BLaER1 treated with 17β-estradiol and CSF1 and Interleukin-3, amounts not matched to agents 10 nM and 100 nM (cell line): Measurements from ENCODE around the gene MRPL51.

Experiments used
- H3K27ac ChIP-seq, 11 experiments: shearing (Covaris generic); formaldehyde crosslinking; 2 replicates each; pipeline ENCODE4 v1.8.1; 2022
- H3K27me3 ChIP-seq, 11 experiments: shearing (Covaris generic); formaldehyde crosslinking; 2 replicates each; pipeline ENCODE4 v1.8.1; 2022
- H3K36me3 ChIP-seq, 11 experiments: shearing (Covaris generic); formaldehyde crosslinking; 2 replicates each; pipeline ENCODE4 v1.8.1; 2022
- H3K4me1 ChIP-seq, 10 experiments: shearing (Covaris generic); formaldehyde crosslinking; 2 replicates each; pipeline ENCODE4 v1.8.1; 2022
- H3K4me2 ChIP-seq, 11 experiments: shearing (Covaris generic); formaldehyde crosslinking; 2 replicates each; pipeline ENCODE4 v1.8.1; 2022
- H3K4me3 ChIP-seq, 10 experiments: shearing (Covaris generic); formaldehyde crosslinking; 2 replicates each; pipeline ENCODE4 v1.8.1; 2022
- H3K9ac ChIP-seq, 11 experiments: shearing (Covaris generic); formaldehyde crosslinking; 2 replicates each; pipeline ENCODE4 v1.8.1; 2022
- H3K9me3 ChIP-seq, 11 experiments: shearing (Covaris generic); formaldehyde crosslinking; replicated peaks in 1 of 11; 2 replicates each; pipeline ENCODE4 v1.8.1; 2022
- H4K20me1 ChIP-seq, 11 experiments: shearing (Covaris generic); formaldehyde crosslinking; 2 replicates each; pipeline ENCODE4 v1.8.1; 2022
- Cebpa-rat ChIP-seq, 11 experiments: shearing (Covaris generic); IDR thresholded peaks; 2 replicates each; pipeline ENCODE4 v1.8.1; 2022

Gene MRPL51

GRCh38 chr12:6527711-6528110 is 34.6 kb upstream of the MRPL51 start:
- H3K4me2 ChIP-seq = no peak overlapping the region
- H4K20me1 ChIP-seq = peaks cover 0 to 37% (median 0%) of the 10 kb centered on the region in 11 experiments; a peak in 6 of 22 replicates
- H3K9me3 ChIP-seq = no peaks in the 10 kb centered on the region
- H3K36me3 ChIP-seq = peaks cover 84 to 97% (median 92%) of the 10 kb centered on the region in 11 experiments
- H3K27me3 ChIP-seq = no peaks in the 10 kb centered on the region
- peaks cover 13 to 27% (median 21%) of the 10 kb centered on the region in 10 experiments for H3K4me1 ChIP-seq
- H3K9ac ChIP-seq = no peak overlapping the region
- H3K4me3 ChIP-seq = no peak overlapping the region
- no peak for TF ChIP-seq Cebpa-rat (IDR thresholded peaks at IDR 0.05)
- H3K27ac ChIP-seq = peak overlapping the region in 2 of 11 experiments; percentile 27 to 98; a peak in 2 of 22 replicates

GRCh38 chr12:6526766-6527525 is 33.9 kb upstream of the MRPL51 start:
- Histone ChIP-seq H3K4me3 (no peak overlapping the region), H3K4me2 (no peak overlapping the region), H3K9me3 (no peaks in the 10 kb centered on the region), H3K4me1 (peaks cover 5 to 20% (median 14%) of the 10 kb centered on the region in 10 experiments), H3K9ac (no peak overlapping the region), H3K36me3 (peaks cover 92 to 100% (median 99%) of the 10 kb centered on the region in 11 experiments), H3K27me3 (no peaks in the 10 kb centered on the region), H3K27ac (no peak overlapping the region), H4K20me1 (peaks cover 0 to 35% (median 0%) of the 10 kb centered on the region in 11 experiments; a peak in 6 of 22 replicates)
- TF ChIP-seq Cebpa-rat (IDR thresholded peaks at IDR 0.05) = no peak

- H3K4me2 ChIP-seq = no peak overlapping the region
- H3K9me3 ChIP-seq = no peaks in the 10 kb centered on the region
- H4K20me1 ChIP-seq = peaks cover 0 to 34% (median 0%) of the 10 kb centered on the region in 11 experiments; a peak in 6 of 22 replicates
- H3K36me3 ChIP-seq = peaks cover 99 to 100% (median 100%) of the 10 kb centered on the region in 11 experiments
- TF ChIP-seq Cebpa-rat (IDR thresholded peaks at IDR 0.05) = no peak
- H3K4me1 ChIP-seq = peaks cover 0 to 12% (median 6%) of the 10 kb centered on the region in 10 experiments; a peak in 15 of 20 replicates
- H3K4me3 ChIP-seq = no peak overlapping the region
- H3K27ac ChIP-seq = no peak overlapping the region
- no peak overlapping the region for H3K9ac ChIP-seq
- no peaks in the 10 kb centered on the region for H3K27me3 ChIP-seq
These were observed 33.1 kb upstream of the MRPL51 start for GRCh38 chr12:6526201-6526600.

- Histone ChIP-seq H3K27me3 (no peaks in the 10 kb centered on the region), H3K9ac (no peak overlapping the region), H4K20me1 (peaks cover 0 to 28% (median 0%) of the 10 kb centered on the region in 11 experiments; a peak in 5 of 22 replicates), H3K9me3 (no peaks in the 10 kb centered on the region), H3K4me1 (no peaks in the 10 kb centered on the region), H3K4me3 (no peak overlapping the region), H3K27ac (no peak overlapping the region), H3K36me3 (peaks cover 94 to 100% (median 100%) of the 10 kb centered on the region in 11 experiments), H3K4me2 (no peak overlapping the region)
- TF ChIP-seq Cebpa-rat (IDR thresholded peaks at IDR 0.05) = no peak
These were observed 31.6 kb upstream of the MRPL51 start for GRCh38 chr12:6524648-6525047.

- no peak overlapping the region for H3K4me3 ChIP-seq
- peaks cover 0 to 28% (median 0%) of the 10 kb centered on the region in 11 experiments; a peak in 4 of 22 replicates for H4K20me1 ChIP-seq
- H3K27ac ChIP-seq = no peak overlapping the region
- H3K27me3 ChIP-seq = no peaks in the 10 kb centered on the region
- H3K4me1 ChIP-seq = no peaks in the 10 kb centered on the region
- TF ChIP-seq Cebpa-rat (IDR thresholded peaks at IDR 0.05) = no peak
- no peaks in the 10 kb centered on the region for H3K9me3 ChIP-seq
- H3K9ac ChIP-seq = no peak overlapping the region
- no peak overlapping the region for H3K4me2 ChIP-seq
- H3K36me3 ChIP-seq = peaks cover 85 to 100% (median 100%) of the 10 kb centered on the region in 11 experiments
These were observed 30.6 kb upstream of the MRPL51 start for GRCh38 chr12:6523708-6524107.

GRCh38 chr12:6522193-6522592 is 29.1 kb upstream of the MRPL51 start:
- Histone ChIP-seq H3K9me3 (no peaks in the 10 kb centered on the region), H4K20me1 (peaks cover 0 to 28% (median 0%) of the 10 kb centered on the region in 11 experiments; a peak in 4 of 22 replicates), H3K4me3 (no peak overlapping the region), H3K27me3 (no peaks in the 10 kb centered on the region), H3K36me3 (peaks cover 84 to 100% (median 100%) of the 10 kb centered on the region in 11 experiments), H3K9ac (no peak overlapping the region), H3K4me2 (no peak overlapping the region), H3K4me1 (no peaks in the 10 kb centered on the region), H3K27ac (no peak overlapping the region)
- TF ChIP-seq Cebpa-rat (IDR thresholded peaks at IDR 0.05) = no peak

- Histone ChIP-seq H3K9me3 (no peaks in the 10 kb centered on the region), H3K27ac (no peak overlapping the region), H3K9ac (no peak overlapping the region), H3K4me2 (no peak overlapping the region), H3K4me1 (no peaks in the 10 kb centered on the region), H3K27me3 (no peaks in the 10 kb centered on the region), H3K36me3 (peaks cover 83 to 100% (median 100%) of the 10 kb centered on the region in 11 experiments), H4K20me1 (peaks cover 0 to 20% (median 0%) of the 10 kb centered on the region in 11 experiments; a peak in 5 of 22 replicates), H3K4me3 (no peak overlapping the region)
- TF ChIP-seq Cebpa-rat (IDR thresholded peaks at IDR 0.05) = no peak
These were observed 27.1 kb upstream of the MRPL51 start for GRCh38 chr12:6520186-6520585.

- H3K9me3 ChIP-seq = no peaks in the 10 kb centered on the region
- no peaks in the 10 kb centered on the region for H3K4me1 ChIP-seq
- H3K27me3 ChIP-seq = no peaks in the 10 kb centered on the region
- TF ChIP-seq Cebpa-rat (IDR thresholded peaks at IDR 0.05) = no peak
- H3K4me2 ChIP-seq = no peak overlapping the region
- peaks cover 47 to 100% (median 97%) of the 10 kb centered on the region in 11 experiments for H3K36me3 ChIP-seq
- H3K27ac ChIP-seq = no peak overlapping the region
- peaks cover 0 to 66% (median 8%) of the 10 kb centered on the region in 11 experiments; a peak in 7 of 22 replicates for H4K20me1 ChIP-seq
- H3K4me3 ChIP-seq = no peak overlapping the region
- H3K9ac ChIP-seq = 0 out of 22 replicates have a peak overlapping the region, but pooled peaks of 1 of the 11 experiments have one; percentile 18
These were observed 15.0 kb upstream of the MRPL51 start for GRCh38 chr12:6508087-6508486.

GRCh38 chr12:6507102-6507998 is 14.3 kb upstream of the MRPL51 start:
- no peak overlapping the region; a peak in 1 of 22 replicates for H3K27ac ChIP-seq
- H3K4me3 ChIP-seq = no peak overlapping the region
- peaks cover 43 to 100% (median 97%) of the 10 kb centered on the region in 11 experiments for H3K36me3 ChIP-seq
- H3K27me3 ChIP-seq = no peaks in the 10 kb centered on the region
- peaks cover 0 to 58% (median 8%) of the 10 kb centered on the region in 11 experiments; a peak in 8 of 22 replicates for H4K20me1 ChIP-seq
- peak overlapping the region in 2 of 11 experiments; percentile 18 to 42; a peak in 1 of 22 replicates for H3K9ac ChIP-seq
- H3K4me2 ChIP-seq = no peak overlapping the region
- H3K9me3 ChIP-seq = no peaks in the 10 kb centered on the region
- no peak for TF ChIP-seq Cebpa-rat (IDR thresholded peaks at IDR 0.05)
- H3K4me1 ChIP-seq = no peaks in the 10 kb centered on the region
